Colonic mucosa (tissue), 4 donors: ENCODE measurements around the gene TXNDC2. TPM values are rescaled to one million over a fixed set of nuclear protein-coding genes. Genes with fewer than 3 reads are reported as not detected.
"Not testable (repeated sequence)": the region's sequence is repeated elsewhere in the genome, so short reads cannot be mapped to it uniquely, and the experiment has no call there.

Source experiments
- DNase-seq: peaks from one replicate; pipeline ENCODE4 v3.0.0-alpha.2; 2020
- H3K27ac ChIP-seq: fragments of 200-600 bp; one replicate; pipeline ENCODE4 v1.8.0; 2021
- H3K27me3 ChIP-seq: fragments of 200-600 bp; one replicate; pipeline ENCODE4 v1.8.0; 2021
- H3K36me3 ChIP-seq: fragments of 200-600 bp; one replicate; pipeline ENCODE4 v1.8.0; 2021
- H3K4me1 ChIP-seq: fragments of 200-600 bp; one replicate; pipeline ENCODE4 v1.8.0; 2021; ENCODE audit warnings: mild to moderate bottlenecking
- H3K4me3 ChIP-seq: fragments of 200-600 bp; one replicate; pipeline ENCODE4 v1.8.0; 2021
- H3K9ac ChIP-seq, 2 donors: one replicate each; pipeline ENCODE4 v1.7.0; 2013; ENCODE audit warnings: control low read depth in 2 of 2, low read depth in 2 of 2, low read length in 2 of 2
- H3K9me3 ChIP-seq: fragments of 200-600 bp; one replicate; pipeline ENCODE4 v1.8.0; 2021
- intact Hi-C: fragments of 100-400 bp; cut with DNase I; formaldehyde crosslinking; loops from one replicate; pipeline ENCODE4 v1.14.1; 2022
- total RNA-seq, 2 donors: library from RNA; stranded (reverse); fragmentation: NEBNext Ultra II Directional in 1 of 2; extraction: Animal tissue kit (Norgen Biotek cat#: 25700) in 1 of 2; gene quantifications; one replicate each; pipeline ENCODE4 v1.2.1, GENCODE V29; 2021
- TF ChIP-seq, protein P1 (sequence below): fragments of 200-600 bp; IDR thresholded peaks from one replicate; pipeline ENCODE4 v1.8.0; 2022; ENCODE audit warnings: antibody characterized with exemption, mild to moderate bottlenecking
- donor health status: healthy.
- donor health status: DM: no; HTN: no; CAD: no.
- donor health status: DM: no; HTN: no; CAD: no.

TXNDC2 gene
- total RNA-seq, 2 donors from 2014 or later: not detected

DNA sequence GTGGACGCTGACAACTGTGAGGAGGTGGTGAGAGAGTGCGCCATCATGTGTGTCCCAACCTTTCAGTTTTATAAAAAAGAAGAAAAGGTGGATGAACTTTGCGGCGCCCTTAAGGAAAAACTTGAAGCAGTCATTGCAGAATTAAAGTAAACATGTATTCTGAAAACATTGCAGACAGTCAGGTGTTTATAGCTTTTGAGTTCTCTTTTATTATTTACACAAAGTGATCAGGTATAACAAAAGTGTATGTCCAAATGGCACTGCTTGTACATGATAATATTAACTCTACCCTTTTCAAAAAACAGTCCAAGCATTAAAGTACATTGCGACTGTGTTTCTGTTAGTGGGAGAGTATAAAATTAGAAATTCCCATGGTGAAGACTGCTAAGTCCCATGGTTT, 2.2 kb downstream of the TXNDC2 start:
- TF ChIP-seq, protein P1, sequence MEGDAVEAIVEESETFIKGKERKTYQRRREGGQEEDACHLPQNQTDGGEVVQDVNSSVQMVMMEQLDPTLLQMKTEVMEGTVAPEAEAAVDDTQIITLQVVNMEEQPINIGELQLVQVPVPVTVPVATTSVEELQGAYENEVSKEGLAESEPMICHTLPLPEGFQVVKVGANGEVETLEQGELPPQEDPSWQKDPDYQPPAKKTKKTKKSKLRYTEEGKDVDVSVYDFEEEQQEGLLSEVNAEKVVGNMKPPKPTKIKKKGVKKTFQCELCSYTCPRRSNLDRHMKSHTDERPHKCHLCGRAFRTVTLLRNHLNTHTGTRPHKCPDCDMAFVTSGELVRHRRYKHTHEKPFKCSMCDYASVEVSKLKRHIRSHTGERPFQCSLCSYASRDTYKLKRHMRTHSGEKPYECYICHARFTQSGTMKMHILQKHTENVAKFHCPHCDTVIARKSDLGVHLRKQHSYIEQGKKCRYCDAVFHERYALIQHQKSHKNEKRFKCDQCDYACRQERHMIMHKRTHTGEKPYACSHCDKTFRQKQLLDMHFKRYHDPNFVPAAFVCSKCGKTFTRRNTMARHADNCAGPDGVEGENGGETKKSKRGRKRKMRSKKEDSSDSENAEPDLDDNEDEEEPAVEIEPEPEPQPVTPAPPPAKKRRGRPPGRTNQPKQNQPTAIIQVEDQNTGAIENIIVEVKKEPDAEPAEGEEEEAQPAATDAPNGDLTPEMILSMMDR: no peak
- Histone ChIP-seq H3K4me1 (no peaks in the 10 kb centered on the region), H3K9me3 (no peaks in the 10 kb centered on the region), H3K27me3 (no peaks in the 10 kb centered on the region), H3K9ac (no peak overlapping the region), H3K27ac (no peak overlapping the region), H3K4me3 (no peak overlapping the region), H3K36me3 (no peaks in the 10 kb centered on the region)
- DNase-seq: no peak
- intact Hi-C loops: no loop called here

DNA sequence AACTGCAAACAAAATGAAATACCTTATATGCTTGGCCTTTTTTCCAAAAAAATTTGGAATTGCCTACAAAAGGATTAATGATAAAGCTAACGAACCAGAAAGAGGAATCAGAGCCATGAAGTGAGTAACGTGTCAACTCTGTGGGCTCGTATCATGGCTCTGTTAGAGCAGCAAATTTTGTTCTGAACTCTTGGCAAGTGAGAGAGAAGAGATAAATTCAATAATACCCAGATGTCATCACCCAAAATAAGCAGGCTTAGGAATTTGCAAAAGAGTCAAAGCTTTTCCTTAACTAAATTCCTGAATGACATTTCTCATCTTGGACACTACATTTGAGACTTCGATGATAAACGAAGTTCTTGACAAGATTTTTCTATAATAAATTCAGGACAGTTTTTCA, 4.4 kb downstream of the TXNDC2 start:
- Histone ChIP-seq H3K27ac (no peak overlapping the region), H3K9me3 (no peaks in the 10 kb centered on the region), H3K4me1 (no peaks in the 10 kb centered on the region), H3K27me3 (no peaks in the 10 kb centered on the region), H3K4me3 (no peak overlapping the region), H3K9ac (no peak overlapping the region), H3K36me3 (no peaks in the 10 kb centered on the region)
- DNase-seq: no peak
- TF ChIP-seq, protein P1: no peak
- intact Hi-C loops: no loop called here

DNA sequence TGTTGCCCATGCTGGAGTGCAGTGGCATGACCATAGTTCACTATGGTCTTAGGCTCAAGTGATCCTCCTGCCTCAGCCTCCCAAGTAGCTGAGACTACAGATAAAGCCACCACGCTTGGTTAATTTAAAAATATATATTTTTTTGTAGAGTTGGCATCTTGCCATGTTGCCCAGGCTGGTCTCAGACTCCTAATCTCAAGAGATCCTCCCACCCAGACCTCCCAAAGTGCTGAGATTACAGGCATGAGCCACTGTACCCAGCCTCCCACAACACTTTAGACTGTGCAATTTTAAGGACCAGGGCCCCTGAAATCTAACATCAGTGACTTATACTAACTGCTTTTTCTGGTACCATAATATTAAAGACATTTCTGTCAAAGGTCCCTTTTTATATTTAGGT, 5.2 kb downstream of the TXNDC2 start:
- Histone ChIP-seq H3K27me3 (no peaks in the 10 kb centered on the region), H3K9me3 (no peaks in the 10 kb centered on the region), H3K4me1 (no peaks in the 10 kb centered on the region), H3K4me3 (no peak overlapping the region), H3K27ac (no peak overlapping the region), H3K9ac (no peak overlapping the region), H3K36me3 (no peaks in the 10 kb centered on the region)
- TF ChIP-seq, protein P1: no peak
- DNase-seq: no peak
- intact Hi-C loops: no loop called here

DNA sequence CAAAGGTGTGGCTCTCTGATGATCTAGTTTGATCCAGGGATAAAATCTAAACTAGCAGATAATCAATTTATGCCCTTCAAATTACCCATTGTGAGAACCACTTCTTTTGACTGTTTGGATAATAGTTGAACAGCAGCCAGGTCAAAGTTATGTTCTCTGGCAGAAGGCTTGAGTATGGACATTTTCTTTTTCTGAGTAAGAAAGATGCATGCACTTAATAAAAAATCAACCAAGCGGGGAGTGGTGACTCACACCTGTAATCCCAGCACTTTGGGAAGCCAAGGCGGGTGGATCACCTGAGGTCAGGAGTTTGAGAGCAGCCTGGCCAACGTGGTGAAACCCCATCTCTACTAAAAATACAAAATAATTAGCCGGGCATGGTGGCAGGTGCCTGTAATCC, 5.7 kb downstream of the TXNDC2 start:
- intact Hi-C loops, H3K4me3 ChIP-seq, H3K27ac ChIP-seq, H3K27me3 ChIP-seq, H3K4me1 ChIP-seq, DNase-seq, H3K9ac ChIP-seq, H3K36me3 ChIP-seq, H3K9me3 ChIP-seq: not testable (repeated sequence)

DNA sequence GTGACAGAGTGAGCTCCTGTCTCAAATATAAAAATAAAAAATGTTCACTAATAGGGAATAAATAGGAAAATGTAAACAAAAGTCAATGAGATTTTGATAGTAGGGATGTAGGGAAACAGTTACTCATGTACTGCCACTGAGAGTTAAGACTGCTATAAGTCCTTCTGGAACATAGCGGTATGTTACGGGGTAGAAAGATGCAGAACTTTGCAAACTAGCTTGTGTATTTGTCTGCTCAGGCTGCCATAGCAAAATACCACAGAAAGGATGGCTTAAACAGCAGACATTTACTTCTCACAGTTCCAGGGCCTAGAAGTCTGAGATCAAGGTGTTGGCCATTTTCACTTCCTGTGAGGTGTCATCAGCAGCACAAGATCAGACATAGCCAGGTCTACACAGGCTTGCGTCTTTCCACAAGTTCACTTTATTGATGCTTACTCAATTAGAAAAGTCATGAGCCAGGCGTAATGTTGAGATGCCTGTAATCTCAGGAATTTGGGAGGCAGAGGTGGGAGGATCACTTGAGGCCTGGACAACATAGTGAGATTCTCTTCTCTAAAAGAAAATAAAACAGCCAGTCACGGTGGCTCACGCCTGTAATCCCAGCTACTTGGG, 8.8 kb downstream of the TXNDC2 start:
- TF ChIP-seq, protein P1: no peak
- Histone ChIP-seq H3K4me3 (no peak overlapping the region), H3K36me3 (no peaks in the 10 kb centered on the region), H3K9me3 (no peaks in the 10 kb centered on the region), H3K27me3 (no peaks in the 10 kb centered on the region), H3K27ac (no peak overlapping the region), H3K9ac (no peak overlapping the region), H3K4me1 (no peaks in the 10 kb centered on the region)
- no peak for DNase-seq
- intact Hi-C loops: no loop called here

DNA sequence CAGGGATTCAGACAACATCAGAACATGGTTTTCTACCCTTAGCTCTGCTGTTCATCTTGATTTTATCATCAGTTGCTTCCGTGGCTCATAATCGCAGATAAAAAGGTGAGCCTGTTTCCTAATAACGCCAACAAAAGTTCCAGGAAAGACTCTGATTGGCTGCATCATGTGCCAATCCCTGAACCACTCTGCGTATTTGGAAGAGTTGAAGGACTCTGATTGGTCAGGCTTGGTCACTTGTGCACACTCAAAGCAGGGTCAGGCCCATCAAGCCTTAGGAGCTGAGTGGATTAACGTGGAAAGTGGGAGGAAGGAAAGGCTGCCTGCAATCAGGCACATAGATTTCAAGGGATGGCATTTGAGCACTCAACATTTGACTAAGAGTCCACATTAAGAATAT, 11.4 kb downstream of the TXNDC2 start:
- DNase-seq: no peak
- Histone ChIP-seq H3K27me3 (no peaks in the 10 kb centered on the region), H3K9me3 (no peaks in the 10 kb centered on the region), H3K9ac (no peak overlapping the region), H3K27ac (no peak overlapping the region), H3K4me1 (no peaks in the 10 kb centered on the region), H3K36me3 (no peaks in the 10 kb centered on the region), H3K4me3 (no peak overlapping the region)
- TF ChIP-seq, protein P1: no peak
- intact Hi-C loops: no loop called here

DNA sequence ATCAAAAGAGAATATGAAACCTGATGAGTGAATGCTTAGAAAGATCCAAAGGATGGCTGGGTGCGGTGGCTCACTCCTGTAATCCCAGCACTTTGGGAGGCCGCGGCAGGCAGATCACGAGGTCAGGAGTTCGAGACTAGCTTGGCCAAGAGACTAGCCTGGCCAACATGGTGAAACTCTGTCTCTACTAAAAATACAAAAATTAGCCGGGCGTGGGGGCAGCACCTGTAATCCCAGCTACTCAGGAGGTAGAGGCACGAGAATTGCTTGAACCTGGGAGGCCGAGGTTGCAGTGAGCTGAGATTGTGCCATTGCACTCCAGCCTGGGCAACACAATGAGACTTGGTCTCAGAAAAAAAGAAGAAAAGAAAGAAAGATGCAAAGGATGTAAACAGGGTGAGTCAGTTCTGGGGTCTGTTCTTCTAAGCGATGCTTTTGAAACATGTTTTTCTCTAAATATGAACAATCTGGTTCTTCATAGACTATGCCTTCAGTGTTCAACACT, 12.1 kb downstream of the TXNDC2 start:
- DNase-seq, intact Hi-C loops, H3K4me3 ChIP-seq, H3K9ac ChIP-seq, H3K27me3 ChIP-seq, H3K9me3 ChIP-seq, H3K4me1 ChIP-seq, H3K27ac ChIP-seq, H3K36me3 ChIP-seq: not testable (repeated sequence)
